OCI-LY1 (cell line): ENCODE measurements around the gene THUMPD3.

ENCODE experiments used
- H2AFZ ChIP-seq: fragments of 200-600 bp; sonication (generic), shearing (Covaris generic); 2 replicates; pipeline ENCODE4 v1.6.0; 2014; ENCODE audit warnings: antibody characterized with exemption, mild to moderate bottlenecking, low read length
- H3F3A ChIP-seq: fragments of 200-600 bp; sonication (generic), shearing (Covaris generic); 2 replicates; pipeline ENCODE4 v1.6.0; 2014; ENCODE audit warnings: mild to moderate bottlenecking, antibody characterized with exemption, low read length, moderate library complexity; ENCODE audit not compliant: insufficient read depth
- H3K27ac ChIP-seq: fragments of 200-600 bp; sonication (generic); 2 replicates; pipeline ENCODE4 v1.5.1; 2014; ENCODE audit warnings: low read length, mixed run types, mild to moderate bottlenecking, low read depth; ENCODE audit not compliant: poor library complexity, severe bottlenecking
- H3K27me3 ChIP-seq: fragments of 200-600 bp; sonication (generic); 2 replicates; pipeline ENCODE4 v1.6.0; 2014; ENCODE audit warnings: antibody characterized with exemption, mild to moderate bottlenecking, low read length, moderate library complexity; ENCODE audit not compliant: insufficient read depth
- H3K36me3 ChIP-seq: fragments of 200-600 bp; sonication (generic); 2 replicates; pipeline ENCODE4 v1.6.1; 2014; ENCODE audit warnings: mild to moderate bottlenecking, antibody characterized with exemption, low read length, moderate library complexity, mixed read lengths; ENCODE audit not compliant: insufficient read depth
- H3K4me1 ChIP-seq: fragments of 200-600 bp; sonication (generic); 2 replicates; pipeline ENCODE4 v1.5.1; 2014; ENCODE audit warnings: mild to moderate bottlenecking, low read length, moderate library complexity; ENCODE audit not compliant: insufficient read depth, severe bottlenecking
- H3K4me2 ChIP-seq: fragments of 200-600 bp; sonication (generic), shearing (Covaris generic); 2 replicates; pipeline ENCODE4 v1.6.1; 2014; ENCODE audit warnings: low read length
- H3K4me3 ChIP-seq: fragments of 200-600 bp; sonication (generic); 2 replicates; pipeline ENCODE4 v1.5.1; 2014; ENCODE audit warnings: low read length, low read depth, mild to moderate bottlenecking, mixed read lengths; ENCODE audit not compliant: poor library complexity, severe bottlenecking
- H3K79me2 ChIP-seq: fragments of 200-600 bp; shearing (Covaris generic); 2 replicates; pipeline ENCODE4 v1.6.1; 2016; ENCODE audit warnings: mixed run types, low read length, mixed read lengths; ENCODE audit not compliant: insufficient read depth
- H3K9ac ChIP-seq: fragments of 200-600 bp; sonication (generic), shearing (Covaris generic); 2 replicates; pipeline ENCODE4 v1.6.1; 2014; ENCODE audit warnings: mild to moderate bottlenecking, low read length, mixed read lengths
- H3K9me2 ChIP-seq: fragments of 200-600 bp; sonication (generic), shearing (Covaris generic); 2 replicates; pipeline ENCODE4 v1.6.1; 2014; ENCODE audit warnings: low read depth, mild to moderate bottlenecking, low read length, mixed read lengths
- H3K9me3 ChIP-seq: fragments of 200-600 bp; shearing (Covaris generic); 2 replicates; pipeline ENCODE4 v1.6.1; 2014; ENCODE audit warnings: low read length, mixed read lengths
- H4K20me1 ChIP-seq: fragments of 200-600 bp; sonication (generic), shearing (Covaris generic); 2 replicates; pipeline ENCODE4 v1.6.0; 2016; ENCODE audit warnings: mild to moderate bottlenecking, low read length; ENCODE audit not compliant: insufficient read depth
- EZH2 ChIP-seq: fragments of 200-600 bp; sonication (generic), shearing (Covaris generic); IDR thresholded peaks from 2 replicates; pipeline ENCODE4 v1.8.0; 2017; ENCODE audit warnings: borderline replicate concordance, mixed run types, mild to moderate bottlenecking, antibody characterized with exemption, low read length, moderate library complexity, mixed read lengths
- TF ChIP-seq, protein P1 (sequence below): fragments of 200-600 bp; sonication (generic), shearing (Covaris generic); IDR thresholded peaks from 2 replicates; pipeline ENCODE4 v1.5.1; 2017; ENCODE audit warnings: mild to moderate bottlenecking, antibody characterized with exemption, low read length, moderate library complexity, mixed read lengths

THUMPD3 gene

DNA sequence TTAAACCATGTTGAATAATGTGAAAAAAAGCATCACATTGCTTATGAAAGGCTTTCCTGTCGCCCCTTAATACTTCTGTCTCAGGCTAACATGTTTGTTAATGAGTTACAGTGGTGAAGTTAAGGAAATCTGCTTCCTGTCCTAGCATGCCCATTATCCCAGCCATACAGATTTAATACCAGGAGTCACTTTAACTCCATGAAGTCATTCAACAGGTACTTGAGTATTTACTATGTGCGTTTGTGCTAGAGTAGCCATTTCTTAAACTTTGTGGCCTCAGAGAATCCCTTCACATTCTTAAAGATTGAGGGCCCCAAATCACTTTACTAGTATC, 24.4 kb downstream of the THUMPD3 start:
- no peak overlapping the region for H3K9ac ChIP-seq
- H3K9me3 ChIP-seq: no peaks in the 10 kb centered on the region
- H2AFZ ChIP-seq: no peak overlapping the region
- peaks cover 11% of the 10 kb centered on the region; the same call in 1 of the 2 replicates for H3F3A ChIP-seq
- H3K79me2 ChIP-seq: peaks cover 15% of the 10 kb centered on the region
- no peak overlapping the region for H3K27ac ChIP-seq
- no peaks in the 10 kb centered on the region for H3K27me3 ChIP-seq
- H3K4me2 ChIP-seq: no peak overlapping the region
- H4K20me1 ChIP-seq: no peaks in the 10 kb centered on the region
- no peak overlapping the region for H3K4me3 ChIP-seq
- no peaks in the 10 kb centered on the region for H3K4me1 ChIP-seq
- no peaks in the 10 kb centered on the region for H3K9me2 ChIP-seq
- TF ChIP-seq, protein P1, sequence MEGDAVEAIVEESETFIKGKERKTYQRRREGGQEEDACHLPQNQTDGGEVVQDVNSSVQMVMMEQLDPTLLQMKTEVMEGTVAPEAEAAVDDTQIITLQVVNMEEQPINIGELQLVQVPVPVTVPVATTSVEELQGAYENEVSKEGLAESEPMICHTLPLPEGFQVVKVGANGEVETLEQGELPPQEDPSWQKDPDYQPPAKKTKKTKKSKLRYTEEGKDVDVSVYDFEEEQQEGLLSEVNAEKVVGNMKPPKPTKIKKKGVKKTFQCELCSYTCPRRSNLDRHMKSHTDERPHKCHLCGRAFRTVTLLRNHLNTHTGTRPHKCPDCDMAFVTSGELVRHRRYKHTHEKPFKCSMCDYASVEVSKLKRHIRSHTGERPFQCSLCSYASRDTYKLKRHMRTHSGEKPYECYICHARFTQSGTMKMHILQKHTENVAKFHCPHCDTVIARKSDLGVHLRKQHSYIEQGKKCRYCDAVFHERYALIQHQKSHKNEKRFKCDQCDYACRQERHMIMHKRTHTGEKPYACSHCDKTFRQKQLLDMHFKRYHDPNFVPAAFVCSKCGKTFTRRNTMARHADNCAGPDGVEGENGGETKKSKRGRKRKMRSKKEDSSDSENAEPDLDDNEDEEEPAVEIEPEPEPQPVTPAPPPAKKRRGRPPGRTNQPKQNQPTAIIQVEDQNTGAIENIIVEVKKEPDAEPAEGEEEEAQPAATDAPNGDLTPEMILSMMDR: no peak
- H3K36me3 ChIP-seq: peaks cover 98% of the 10 kb centered on the region

DNA sequence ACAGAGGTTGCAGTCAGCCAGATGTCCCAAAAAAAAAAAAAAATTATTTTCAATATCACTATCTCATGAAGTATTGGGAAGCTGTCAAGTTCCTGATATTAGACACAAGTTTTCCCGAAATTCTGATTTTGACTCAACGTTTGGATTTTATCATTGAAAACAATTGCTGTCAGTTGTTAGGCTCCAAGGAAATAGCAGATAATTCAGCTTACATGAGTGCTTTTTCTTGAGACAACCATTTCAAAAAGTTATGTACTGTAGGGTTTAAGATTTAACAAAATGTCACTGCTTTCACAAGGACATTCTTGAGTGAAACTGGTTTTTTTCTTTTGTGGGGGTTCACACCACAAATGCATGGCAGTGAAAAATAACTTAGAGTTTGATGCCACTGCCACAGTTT, 25.3 kb downstream of the THUMPD3 start:
- TF ChIP-seq, protein P1: no peak
- TF ChIP-seq EZH2: no peak
- H3K79me2 ChIP-seq: peaks cover 23% of the 10 kb centered on the region
- no peaks in the 10 kb centered on the region for H3K27me3 ChIP-seq
- H3K9me3 ChIP-seq: no peaks in the 10 kb centered on the region
- H3K27ac ChIP-seq: no peak overlapping the region
- H3K9ac ChIP-seq: no peak overlapping the region
- no peaks in the 10 kb centered on the region for H4K20me1 ChIP-seq
- no peak overlapping the region for H2AFZ ChIP-seq
- no peaks in the 10 kb centered on the region for H3K9me2 ChIP-seq
- no peaks in the 10 kb centered on the region for H3K4me1 ChIP-seq
- peaks cover 11% of the 10 kb centered on the region; the same call in 1 of the 2 replicates for H3F3A ChIP-seq
- no peak overlapping the region for H3K4me2 ChIP-seq
- no peak overlapping the region for H3K4me3 ChIP-seq
- H3K36me3 ChIP-seq: peaks cover 98% of the 10 kb centered on the region

DNA sequence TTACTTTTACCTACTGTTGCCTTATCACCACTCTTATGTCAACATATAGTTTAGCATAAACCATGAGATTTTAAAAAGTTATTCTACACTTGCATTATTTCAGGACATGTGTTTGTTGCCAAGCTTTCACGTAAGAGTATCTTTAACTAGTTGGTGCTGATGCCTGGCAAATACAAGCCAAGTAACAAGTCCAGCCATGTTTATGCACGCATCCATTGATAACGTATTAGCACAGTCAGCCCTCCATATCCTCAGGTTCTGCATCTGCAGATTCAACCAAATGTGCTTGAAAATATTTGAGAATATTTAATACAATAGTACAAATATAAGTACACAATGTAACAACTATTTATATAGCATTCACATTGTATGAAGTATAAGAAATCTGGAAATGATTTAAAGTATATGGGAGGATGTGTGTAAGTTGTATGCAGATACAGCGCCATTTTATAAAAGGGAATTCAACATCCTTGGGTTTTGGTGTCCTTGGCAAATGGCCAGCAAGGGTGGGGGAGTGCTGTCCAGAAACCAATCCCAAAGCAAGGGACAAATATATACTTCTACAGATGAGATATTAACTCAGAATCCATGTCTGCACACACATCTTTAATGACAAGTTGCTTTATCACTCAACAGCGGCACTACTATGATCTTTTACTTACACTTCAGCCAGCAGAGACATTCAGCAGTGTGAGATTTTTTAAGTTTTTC, 25.9 kb downstream of the THUMPD3 start:
- Histone ChIP-seq H3K9me3 (no peaks in the 10 kb centered on the region), H3K4me3 (no peak overlapping the region), H3K79me2 (peaks cover 29% of the 10 kb centered on the region), H3K4me2 (no peak overlapping the region), H3K9ac (no peak overlapping the region), H3K4me1 (no peaks in the 10 kb centered on the region), H2AFZ (no peak overlapping the region), H4K20me1 (no peaks in the 10 kb centered on the region), H3K27ac (no peak overlapping the region), H3K36me3 (peaks cover 98% of the 10 kb centered on the region), H3K9me2 (no peaks in the 10 kb centered on the region), H3K27me3 (no peaks in the 10 kb centered on the region), H3F3A (peaks cover 11% of the 10 kb centered on the region; the same call in 1 of the 2 replicates)
- TF ChIP-seq EZH2: no peak
- TF ChIP-seq, protein P1: no peak
